Fibroblast of lung (primary cell): ENCODE measurements around the gene ARHGEF10L. TPM values are rescaled to one million over a fixed set of nuclear protein-coding genes. Genes with fewer than 3 reads are reported as not detected.

Experiments
- DNase-seq, 2 donors: peaks; one replicate each; pipeline versions ENCODE4 v3.0.0 to v3.0.0-alpha.2; 2010; ENCODE audit warnings: low read depth in 2 of 2
- H2AFZ ChIP-seq: 2 replicates; pipeline ENCODE4 v1.5.1; 2012; ENCODE audit warnings: low read length, control low read depth, inconsistent platforms
- H3K27ac ChIP-seq: 2 replicates; pipeline ENCODE4 v1.5.1; 2011; ENCODE audit warnings: low read length, control low read depth; ENCODE audit not compliant: insufficient read depth
- H3K27me3 ChIP-seq: 2 replicates; pipeline ENCODE4 v1.5.1; 2011; ENCODE audit warnings: mild to moderate bottlenecking, low read length; ENCODE audit not compliant: control insufficient read depth, insufficient read depth
- H3K36me3 ChIP-seq: 2 replicates; pipeline ENCODE4 v1.5.1; 2011; ENCODE audit warnings: low read length; ENCODE audit not compliant: control insufficient read depth, insufficient read depth
- H3K4me1 ChIP-seq: 2 replicates; pipeline ENCODE4 v1.5.1; 2011; ENCODE audit warnings: low read length; ENCODE audit not compliant: control insufficient read depth, insufficient read depth; ENCODE audit errors: extremely low read depth
- H3K4me2 ChIP-seq: 2 replicates; pipeline ENCODE4 v1.5.1; 2011; ENCODE audit warnings: low read length, control low read depth; ENCODE audit not compliant: insufficient read depth; ENCODE audit errors: extremely low read depth
- H3K4me3 ChIP-seq, 4 experiments: fragments of 200-600 bp in 1 of 4; sonication (generic) in 1 of 4; replicated peaks in 1 of 4; 2 replicates each; pipeline ENCODE4 v1.5.1; 2011 to 2016; ENCODE audit warnings: low read length in 4 of 4, low read depth in 3 of 4, mild to moderate bottlenecking in 3 of 4, control low read depth in 2 of 4, inconsistent platforms in 1 of 4, mixed read lengths in 1 of 4; ENCODE audit not compliant: insufficient read depth in 1 of 4; ENCODE audit errors: control extremely low read depth in 1 of 4
- H3K79me2 ChIP-seq: 2 replicates; pipeline ENCODE4 v1.5.1; 2012; ENCODE audit warnings: mild to moderate bottlenecking, low read length, inconsistent platforms; ENCODE audit not compliant: control insufficient read depth, insufficient read depth
- H3K9ac ChIP-seq: 2 replicates; pipeline ENCODE4 v1.5.1; 2011; ENCODE audit warnings: mild to moderate bottlenecking, low read length, control low read depth; ENCODE audit not compliant: insufficient read depth
- H3K9me3 ChIP-seq: 2 replicates; pipeline ENCODE4 v1.5.1; 2012; ENCODE audit warnings: low read depth, low read length; ENCODE audit not compliant: control insufficient read depth, insufficient read depth
- H4K20me1 ChIP-seq: 2 replicates; pipeline ENCODE4 v1.5.1; 2011; ENCODE audit warnings: low read length; ENCODE audit not compliant: control insufficient read depth, insufficient read depth; ENCODE audit errors: extremely low read depth
- CTCF ChIP-seq, 2 donors: IDR thresholded peaks in 1 of 2; conservative IDR thresholded peaks in 1 of 2; 1 replicate in 1 of 2; 2 replicates in 1 of 2; pipeline ENCODE4 v1.5.1; 2011 to 2012; ENCODE audit warnings: low read length in 2 of 2, control low read depth in 1 of 2, inconsistent platforms in 1 of 2, low read depth in 1 of 2, mild to moderate bottlenecking in 1 of 2
- EZH2 ChIP-seq: IDR thresholded peaks from 2 replicates; pipeline ENCODE4 v1.5.1; 2012; ENCODE audit warnings: low read length, control low read depth, mild to moderate bottlenecking; ENCODE audit errors: missing control alignments
- polyA plus RNA-seq, 2 donors: library from polyadenylated mRNA; depleted of rRNA in 1 of 2; stranded (reverse) in 1 of 2; unstranded in 1 of 2; fragments of >200 nt; gene quantifications; 2 replicates each; pipeline ENCODE4 v1.2.1, GENCODE V29; 2011 to 2012; ENCODE audit warnings: missing spikeins in 1 of 2
- total RNA-seq: library from RNA; depleted of rRNA; stranded (reverse); fragments of >200 nt; gene quantifications from 2 replicates; pipeline ENCODE4 v1.2.1, GENCODE V29; 2014

The ARHGEF10L gene
- total and polyA plus RNA-seq, 2 donors (not counting 1 experiment from before 2014, with no cell fraction given) = 11.2 to 24.3 TPM

DNA sequence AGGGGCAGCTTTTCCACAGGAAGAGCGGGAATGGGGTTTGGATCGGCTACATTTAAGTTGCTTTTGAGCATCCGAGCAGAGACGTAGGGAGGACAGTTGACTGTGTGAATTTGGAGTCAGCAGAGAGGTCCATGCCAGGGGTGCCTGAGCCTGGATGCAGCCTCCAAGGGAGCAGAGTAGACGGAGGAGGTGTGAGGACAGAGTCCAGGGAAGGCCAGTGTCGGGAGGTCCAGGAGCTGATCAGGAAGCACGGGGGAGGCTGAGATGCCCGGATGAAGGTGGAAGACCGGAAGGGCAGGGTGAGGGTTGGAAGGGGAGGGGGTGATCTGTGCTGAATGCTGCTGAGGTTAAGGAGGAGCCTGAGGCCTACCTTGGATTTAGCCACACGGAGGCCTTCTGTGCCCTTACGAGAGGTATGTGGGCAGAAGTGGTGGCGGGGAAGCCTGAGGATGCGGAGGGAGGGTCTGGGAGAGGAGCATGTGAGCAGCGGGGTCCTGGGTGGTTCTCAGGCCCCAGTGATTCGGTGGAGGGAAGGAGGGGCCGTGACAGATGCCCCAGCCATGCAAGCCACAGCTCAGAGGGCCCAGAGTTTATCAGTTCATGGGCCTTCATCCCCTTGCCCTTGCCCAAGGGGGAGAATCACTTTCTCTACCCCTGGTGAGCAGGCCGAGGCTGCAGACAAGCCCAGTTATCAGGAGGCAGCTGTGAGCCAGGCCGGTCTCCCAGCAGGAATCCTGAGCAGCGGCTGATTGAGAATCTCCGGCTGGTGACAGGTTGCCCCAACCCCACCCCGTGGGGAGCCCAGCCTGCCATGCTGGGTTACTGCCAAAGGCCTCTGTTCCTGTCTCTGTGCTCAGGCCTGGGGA, 161.7 kb downstream of the ARHGEF10L start:
- Histone ChIP-seq H2AFZ (no peak overlapping the region), H3K27me3 (no peaks in the 10 kb centered on the region), H3K9me3 (no peaks in the 10 kb centered on the region), H3K4me1 (no peaks in the 10 kb centered on the region), H3K4me3 (no peak overlapping the region), H3K9ac (no peak overlapping the region), H4K20me1 (no peaks in the 10 kb centered on the region), H3K4me2 (no peak overlapping the region), H3K27ac (no peak overlapping the region), H3K36me3 (peaks cover 2% of the 10 kb centered on the region), H3K79me2 (no peaks in the 10 kb centered on the region)
- DNase-seq = no peak
- TF ChIP-seq CTCF (conservative IDR thresholded peaks at IDR 0.05 in 1 of 2, IDR thresholded peaks at IDR 0.05 in 1 of 2; ENCODE audit: low read depth in 1 of 2, low read length in 2 of 2) = no peak
- no peak for TF ChIP-seq EZH2

GRCh38 chr1:17704176-17704575, 164.7 kb downstream of the ARHGEF10L start:
- Histone ChIP-seq H3K27ac (no peak overlapping the region), H2AFZ (no peak overlapping the region), H3K27me3 (no peaks in the 10 kb centered on the region), H3K4me2 (no peak overlapping the region), H3K4me3 (no peak overlapping the region), H3K36me3 (no peaks in the 10 kb centered on the region), H3K79me2 (no peaks in the 10 kb centered on the region), H3K9ac (no peak overlapping the region), H3K4me1 (no peaks in the 10 kb centered on the region), H4K20me1 (no peaks in the 10 kb centered on the region), H3K9me3 (no peaks in the 10 kb centered on the region)
- TF ChIP-seq EZH2 (no peak), CTCF (conservative IDR thresholded peaks at IDR 0.05 in 1 of 2, IDR thresholded peaks at IDR 0.05 in 1 of 2; ENCODE audit: low read depth in 1 of 2, low read length in 2 of 2) (no peak)
- DNase-seq = no peak

GRCh38 chr1:17706445-17706844, 166.9 kb downstream of the ARHGEF10L start:
- H3K4me3 ChIP-seq = no peak overlapping the region
- no peak overlapping the region for H3K4me2 ChIP-seq
- H3K79me2 ChIP-seq = no peaks in the 10 kb centered on the region
- no peaks in the 10 kb centered on the region for H3K36me3 ChIP-seq
- H3K4me1 ChIP-seq = no peaks in the 10 kb centered on the region
- DNase-seq = no peak
- TF ChIP-seq CTCF (conservative IDR thresholded peaks at IDR 0.05 in 1 of 2, IDR thresholded peaks at IDR 0.05 in 1 of 2; ENCODE audit: low read depth in 1 of 2, low read length in 2 of 2) = no peak
- no peak for TF ChIP-seq EZH2
- H3K9ac ChIP-seq = no peak overlapping the region
- H3K27me3 ChIP-seq = no peaks in the 10 kb centered on the region
- no peak overlapping the region for H3K27ac ChIP-seq
- H4K20me1 ChIP-seq = no peaks in the 10 kb centered on the region
- no peak overlapping the region for H2AFZ ChIP-seq
- H3K9me3 ChIP-seq = no peaks in the 10 kb centered on the region
